DOHH2 (cell line): ENCODE measurements around the gene TRIP4.

Experiments used
- EZH2phosphoT487 ChIP-seq: fragments of 200-600 bp; sonication (generic); IDR thresholded peaks from 2 replicates; pipeline ENCODE4 v1.6.1; 2017; ENCODE audit warnings: borderline replicate concordance, mild to moderate bottlenecking, antibody characterized with exemption, low read length, moderate library complexity, mixed read lengths
- TF ChIP-seq, protein P1 (sequence below): fragments of 200-600 bp; sonication (generic); IDR thresholded peaks from one replicate; pipeline ENCODE4 v1.5.1; 2014; ENCODE audit warnings: antibody characterized with exemption, mild to moderate bottlenecking, low read depth, low read length; ENCODE audit not compliant: poor library complexity, severe bottlenecking

DNA sequence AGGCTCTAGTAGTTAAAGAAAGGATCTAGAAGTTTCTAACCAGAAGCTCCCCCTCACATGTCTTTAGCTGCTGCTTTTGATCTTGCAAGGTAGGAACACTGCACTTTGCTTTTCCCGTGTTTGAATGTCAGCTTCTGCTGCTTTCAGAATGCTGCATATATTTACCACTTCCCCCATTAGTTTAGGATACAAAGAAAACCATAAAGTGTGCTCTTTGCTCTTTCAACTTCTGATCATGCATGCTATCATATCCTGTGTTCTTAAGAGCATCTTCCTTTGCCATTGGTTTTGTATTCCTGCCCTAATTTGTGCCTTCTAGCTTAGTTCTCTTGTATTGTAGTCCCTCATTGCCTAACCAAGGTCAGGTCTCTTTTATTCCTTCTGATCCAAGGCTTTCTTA lies 116.0 kb downstream of the TRIP4 start:
- TF ChIP-seq, protein P1, sequence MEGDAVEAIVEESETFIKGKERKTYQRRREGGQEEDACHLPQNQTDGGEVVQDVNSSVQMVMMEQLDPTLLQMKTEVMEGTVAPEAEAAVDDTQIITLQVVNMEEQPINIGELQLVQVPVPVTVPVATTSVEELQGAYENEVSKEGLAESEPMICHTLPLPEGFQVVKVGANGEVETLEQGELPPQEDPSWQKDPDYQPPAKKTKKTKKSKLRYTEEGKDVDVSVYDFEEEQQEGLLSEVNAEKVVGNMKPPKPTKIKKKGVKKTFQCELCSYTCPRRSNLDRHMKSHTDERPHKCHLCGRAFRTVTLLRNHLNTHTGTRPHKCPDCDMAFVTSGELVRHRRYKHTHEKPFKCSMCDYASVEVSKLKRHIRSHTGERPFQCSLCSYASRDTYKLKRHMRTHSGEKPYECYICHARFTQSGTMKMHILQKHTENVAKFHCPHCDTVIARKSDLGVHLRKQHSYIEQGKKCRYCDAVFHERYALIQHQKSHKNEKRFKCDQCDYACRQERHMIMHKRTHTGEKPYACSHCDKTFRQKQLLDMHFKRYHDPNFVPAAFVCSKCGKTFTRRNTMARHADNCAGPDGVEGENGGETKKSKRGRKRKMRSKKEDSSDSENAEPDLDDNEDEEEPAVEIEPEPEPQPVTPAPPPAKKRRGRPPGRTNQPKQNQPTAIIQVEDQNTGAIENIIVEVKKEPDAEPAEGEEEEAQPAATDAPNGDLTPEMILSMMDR = no peak
- TF ChIP-seq EZH2phosphoT487 = no peak
